CD8-positive, alpha-beta memory T cell (primary cell): Measurements from ENCODE around the gene ALG1. TPM values are rescaled to one million over a fixed set of nuclear protein-coding genes. Genes with fewer than 3 reads are reported as not detected.
A peak's percentile ranks its signal among the peaks of the same experiment; 100 is the strongest.
"Not testable (repeated sequence)": the region's sequence is repeated elsewhere in the genome, so short reads cannot be mapped to it uniquely, and the experiment has no call there.

Experiments used
- CTCF ChIA-PET: fragments of 350-600 bp; sonication (Branson Sonifier 250); formaldehyde crosslinking; loops from one replicate; lab custom pipeline; 2021; ENCODE audit warnings: antibody characterized with exemption; lab: Charles Lee
- POLR2A ChIA-PET: fragments of 350-600 bp; sonication (Branson Sonifier 250); formaldehyde crosslinking; loops from one replicate; lab custom pipeline; 2021; ENCODE audit warnings: antibody characterized with exemption; lab: Charles Lee
- DNase-seq, 5 donors: peaks; one replicate each; pipeline versions ENCODE4 v3.0.0 to v3.0.0-alpha.2; 2020 to 2022; ENCODE audit warnings: mixed read lengths in 1 of 5
- H3K27ac ChIP-seq: one replicate; pipeline ENCODE4 v1.7.0; 2013; ENCODE audit warnings: low read depth, mild to moderate bottlenecking, low read length, moderate library complexity
- H3K27me3 ChIP-seq: 2 replicates; pipeline ENCODE4 v1.7.0; 2013; ENCODE audit warnings: low read length, mild to moderate bottlenecking; ENCODE audit not compliant: insufficient read depth, poor library complexity, severe bottlenecking
- H3K36me3 ChIP-seq: 2 replicates; pipeline ENCODE4 v1.7.0; 2013; ENCODE audit warnings: mild to moderate bottlenecking, low read length, moderate library complexity; ENCODE audit not compliant: insufficient read depth
- H3K4me1 ChIP-seq: 2 replicates; pipeline ENCODE4 v1.7.0; 2013; ENCODE audit warnings: mild to moderate bottlenecking, low read length, moderate library complexity; ENCODE audit not compliant: insufficient read depth
- H3K4me3 ChIP-seq: 2 replicates; pipeline ENCODE4 v1.7.0; 2013; ENCODE audit warnings: mild to moderate bottlenecking, low read length
- H3K9me3 ChIP-seq: 2 replicates; pipeline ENCODE4 v1.7.0; 2013; ENCODE audit warnings: mild to moderate bottlenecking, low read length
- H3K27ac Mint-ChIP-seq, 8 donors: one replicate each; pipeline ENCODE4 v1.8.0; 2020 to 2021; ENCODE audit warnings: mixed read lengths in 8 of 8, mild to moderate bottlenecking in 6 of 8, inconsistent platforms in 3 of 8, moderate library complexity in 3 of 8
- H3K27me3 Mint-ChIP-seq, 2 donors: one replicate each; pipeline ENCODE4 v1.8.0; 2020 to 2021; ENCODE audit warnings: mixed read lengths in 2 of 2, mild to moderate bottlenecking in 1 of 2, moderate library complexity in 1 of 2
- H3K36me3 Mint-ChIP-seq, 3 donors: one replicate each; pipeline ENCODE4 v1.8.0; 2020 to 2021; ENCODE audit warnings: mixed read lengths in 3 of 3, inconsistent platforms in 1 of 3, mild to moderate bottlenecking in 1 of 3
- H3K4me1 Mint-ChIP-seq, 3 donors: one replicate each; pipeline ENCODE4 v1.8.0; 2020 to 2021; ENCODE audit warnings: mixed read lengths in 3 of 3, inconsistent platforms in 1 of 3, mild to moderate bottlenecking in 1 of 3
- H3K4me3 Mint-ChIP-seq, 7 donors: one replicate each; pipeline ENCODE4 v1.8.0; 2020 to 2021; ENCODE audit warnings: mixed read lengths in 7 of 7, mild to moderate bottlenecking in 6 of 7, moderate library complexity in 4 of 7, inconsistent platforms in 2 of 7
- H3K9me3 Mint-ChIP-seq, 5 donors: one replicate each; pipeline ENCODE4 v1.8.0; 2020 to 2022; ENCODE audit warnings: mixed read lengths in 5 of 5, mild to moderate bottlenecking in 3 of 5, moderate library complexity in 2 of 5, inconsistent platforms in 1 of 5
- polyA plus RNA-seq: library from polyadenylated mRNA; unstranded; fragments of 300-500 nt; fragmentation: Illumina TruSeq; gene quantifications from one replicate; pipeline ENCODE4 v1.2.3, GENCODE V29; 2021
- total RNA-seq, 2 experiments: library from RNA; stranded (reverse); gene quantifications; one replicate each; pipeline ENCODE4 v1.2.3, GENCODE V29; 2021

Gene ALG1
- total and polyA plus RNA-seq, 3 experiments from 2014 or later = 32.8 to 50.7 (median 47.8) TPM

DNA sequence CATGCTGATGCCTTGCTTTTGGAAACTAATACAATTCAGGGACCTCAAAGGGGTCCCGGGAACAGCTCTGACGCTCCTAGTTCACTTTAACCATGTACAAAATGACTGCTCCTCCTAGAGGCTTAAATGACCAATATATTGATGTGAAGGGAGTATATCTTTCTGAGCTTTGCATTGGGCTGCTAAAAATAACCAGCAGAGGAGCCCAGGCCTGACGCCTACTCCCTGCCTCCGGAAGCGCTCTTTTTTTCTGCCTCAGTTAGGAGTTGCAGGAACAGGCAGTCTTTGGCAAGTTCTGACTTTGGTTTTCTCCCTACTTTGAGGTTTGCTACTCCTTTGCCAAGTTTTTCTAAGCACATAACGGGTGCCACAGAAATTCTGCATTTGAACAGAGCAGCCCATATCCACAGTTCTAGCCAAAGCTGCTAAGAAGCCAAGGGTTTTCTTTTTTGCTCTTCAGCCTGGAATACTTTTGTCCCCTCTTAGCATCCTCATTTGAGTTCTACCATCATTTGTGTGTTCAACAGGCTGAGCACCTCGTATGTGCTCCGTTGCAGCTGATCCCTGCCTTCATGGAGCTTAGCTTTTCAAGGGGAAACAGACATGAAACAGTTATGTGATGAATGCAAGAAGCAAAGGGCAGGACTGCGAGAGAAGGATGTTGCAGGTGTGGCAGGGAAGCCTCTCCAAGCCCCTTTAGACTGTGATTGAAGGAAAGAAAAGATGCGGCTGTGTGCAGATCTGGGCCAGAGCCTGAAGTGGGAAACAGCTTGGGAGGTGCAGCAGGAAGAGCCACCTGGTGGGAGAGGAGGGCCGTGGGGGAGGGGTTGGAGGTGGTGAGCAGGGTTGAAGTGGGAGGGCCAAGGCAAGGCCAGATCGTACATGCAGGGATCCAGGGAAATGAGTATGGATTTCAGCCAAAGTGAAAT, 35.2 kb upstream of the ALG1 start:
- H3K27me3 Mint-ChIP-seq = peaks cover 0 to 4% of the 10 kb centered on the region in 2 donors
- H3K9me3 Mint-ChIP-seq = no peaks in the 10 kb centered on the region
- H3K36me3 Mint-ChIP-seq = peaks cover 0 to 6% (median 2%) of the 10 kb centered on the region in 3 donors
- ChIA-PET POLR2A (no interaction called here), CTCF (no interaction called here)
- peak in 1 of 5 donors; percentile 10 for DNase-seq
- no peaks in the 10 kb centered on the region for H3K36me3 ChIP-seq
- H3K4me3 Mint-ChIP-seq = peak overlapping the region in 2 of 7 donors; percentile 40 to 60
- no peak overlapping the region for H3K4me3 ChIP-seq
- no peaks in the 10 kb centered on the region for H3K27me3 ChIP-seq
- no peaks in the 10 kb centered on the region for H3K9me3 ChIP-seq
- no peak overlapping the region for H3K27ac ChIP-seq
- peaks cover 12 to 26% (median 17%) of the 10 kb centered on the region in 3 donors for H3K4me1 Mint-ChIP-seq
- H3K27ac Mint-ChIP-seq = peak overlapping the region in 1 of 8 donors; percentile 47
- peaks cover 18% of the 10 kb centered on the region for H3K4me1 ChIP-seq

DNA sequence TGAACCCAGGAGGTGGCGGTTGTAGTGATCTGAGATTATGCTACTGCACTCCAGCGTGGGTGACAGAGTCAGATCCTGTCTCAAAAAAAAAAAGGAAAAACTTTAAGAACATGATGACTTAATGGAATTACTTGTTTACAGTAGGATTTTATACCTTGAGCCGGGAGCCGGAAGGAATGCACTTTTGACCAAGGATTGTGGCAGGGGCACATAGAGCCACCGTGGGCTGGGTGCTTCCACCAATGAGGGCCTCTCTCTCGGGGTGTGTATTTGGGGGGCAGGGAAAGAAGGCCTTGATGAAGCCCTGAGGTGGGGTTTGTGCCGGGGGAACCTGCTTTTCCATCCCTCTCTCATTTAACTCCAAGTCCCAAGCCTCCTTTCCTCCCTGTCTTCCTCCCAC, 31.2 kb upstream of the ALG1 start:
- Histone ChIP-seq H3K4me1 (no peaks in the 10 kb centered on the region), H3K4me3 (no peak overlapping the region), H3K9me3 (no peaks in the 10 kb centered on the region), H3K27ac (no peak overlapping the region), H3K36me3 (no peaks in the 10 kb centered on the region), H3K27me3 (no peaks in the 10 kb centered on the region)
- H3K36me3 Mint-ChIP-seq = no peaks in the 10 kb centered on the region
- H3K9me3 Mint-ChIP-seq = no peaks in the 10 kb centered on the region
- ChIA-PET CTCF (no interaction called here), POLR2A (no interaction called here)
- H3K4me3 Mint-ChIP-seq = no peak overlapping the region
- no peak overlapping the region for H3K27ac Mint-ChIP-seq
- DNase-seq = peak in 1 of 5 donors; percentile 9
- H3K27me3 Mint-ChIP-seq = peaks cover 0 to 4% of the 10 kb centered on the region in 2 donors
- H3K4me1 Mint-ChIP-seq = no peaks in the 10 kb centered on the region

DNA sequence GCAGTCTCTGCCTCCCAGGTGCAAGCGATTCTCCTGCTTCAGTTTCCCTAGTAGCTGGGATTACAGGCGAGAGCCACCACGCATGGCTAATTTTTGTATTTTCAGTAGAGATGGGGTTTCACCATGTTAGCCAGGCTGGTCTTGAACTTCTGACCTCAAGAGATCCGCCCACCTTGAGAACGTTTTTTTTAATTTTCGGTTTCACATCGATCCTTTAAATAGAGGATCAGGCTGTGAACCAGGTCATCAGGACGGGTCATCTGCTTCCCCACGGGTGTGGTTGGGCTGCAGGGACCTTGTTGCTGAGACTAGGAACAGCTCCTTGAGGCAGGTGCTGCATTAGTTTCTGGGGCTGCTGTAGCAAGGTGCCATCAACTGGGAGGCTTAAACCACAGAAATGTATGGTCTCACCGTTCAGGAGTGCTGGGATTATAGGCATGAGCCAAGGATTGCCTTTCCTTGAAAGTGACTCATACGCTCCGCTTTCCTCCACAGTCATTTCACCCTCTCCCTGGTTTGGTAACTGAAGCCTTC, 30.0 kb upstream of the ALG1 start:
- no peaks in the 10 kb centered on the region for H3K9me3 Mint-ChIP-seq
- no peak for DNase-seq
- H3K4me1 Mint-ChIP-seq = no peaks in the 10 kb centered on the region
- Histone ChIP-seq H3K27me3 (no peaks in the 10 kb centered on the region), H3K4me3 (no peak overlapping the region), H3K27ac (no peak overlapping the region), H3K9me3 (no peaks in the 10 kb centered on the region), H3K36me3 (no peaks in the 10 kb centered on the region), H3K4me1 (no peaks in the 10 kb centered on the region)
- POLR2A ChIA-PET = no interaction called here
- CTCF ChIA-PET = no interaction called here
- no peak overlapping the region for H3K27ac Mint-ChIP-seq
- H3K4me3 Mint-ChIP-seq = no peak overlapping the region
- peaks cover 0 to 5% of the 10 kb centered on the region in 2 donors for H3K27me3 Mint-ChIP-seq
- H3K36me3 Mint-ChIP-seq = no peaks in the 10 kb centered on the region

DNA sequence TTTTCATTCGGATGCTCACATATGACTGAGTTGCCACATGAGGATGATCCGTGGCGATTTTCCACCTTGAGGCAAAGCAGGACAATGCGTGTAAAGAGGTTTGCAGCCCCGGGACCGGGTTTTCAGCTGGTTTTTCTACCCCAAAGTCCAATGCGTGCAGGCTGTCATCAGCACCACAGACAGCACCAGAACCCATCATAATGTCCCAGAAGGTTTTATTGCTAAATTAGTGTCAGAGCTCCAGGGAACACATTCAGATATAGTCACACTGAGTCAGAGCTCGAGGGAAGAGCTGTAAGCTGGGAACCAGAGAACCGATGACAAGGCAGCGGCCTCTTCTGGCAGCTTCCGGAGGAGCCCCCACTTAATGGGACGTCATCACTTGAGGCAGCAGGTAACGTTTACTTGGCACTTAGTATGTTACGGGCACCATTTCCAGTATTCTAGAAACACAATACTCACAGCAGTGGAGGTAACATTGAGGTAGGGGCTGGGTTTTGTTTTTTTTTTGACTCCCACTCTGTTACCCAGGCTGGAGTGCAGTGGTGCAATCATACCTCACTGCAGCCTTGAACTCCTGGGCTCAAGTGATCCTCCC, 29.0 kb upstream of the ALG1 start:
- no peak overlapping the region for H3K27ac Mint-ChIP-seq
- peaks cover 3 to 5% of the 10 kb centered on the region in 2 donors for H3K27me3 Mint-ChIP-seq
- ChIA-PET CTCF (no interaction called here), POLR2A (no interaction called here)
- H3K4me3 ChIP-seq = no peak overlapping the region
- H3K9me3 ChIP-seq = no peaks in the 10 kb centered on the region
- no peak overlapping the region for H3K4me3 Mint-ChIP-seq
- H3K36me3 ChIP-seq = no peaks in the 10 kb centered on the region
- DNase-seq = peak in 1 of 5 donors; percentile 36
- H3K36me3 Mint-ChIP-seq = no peaks in the 10 kb centered on the region
- H3K4me1 Mint-ChIP-seq = no peaks in the 10 kb centered on the region
- H3K27ac ChIP-seq = no peak overlapping the region
- no peaks in the 10 kb centered on the region for H3K4me1 ChIP-seq
- H3K9me3 Mint-ChIP-seq = no peaks in the 10 kb centered on the region
- H3K27me3 ChIP-seq = no peaks in the 10 kb centered on the region

DNA sequence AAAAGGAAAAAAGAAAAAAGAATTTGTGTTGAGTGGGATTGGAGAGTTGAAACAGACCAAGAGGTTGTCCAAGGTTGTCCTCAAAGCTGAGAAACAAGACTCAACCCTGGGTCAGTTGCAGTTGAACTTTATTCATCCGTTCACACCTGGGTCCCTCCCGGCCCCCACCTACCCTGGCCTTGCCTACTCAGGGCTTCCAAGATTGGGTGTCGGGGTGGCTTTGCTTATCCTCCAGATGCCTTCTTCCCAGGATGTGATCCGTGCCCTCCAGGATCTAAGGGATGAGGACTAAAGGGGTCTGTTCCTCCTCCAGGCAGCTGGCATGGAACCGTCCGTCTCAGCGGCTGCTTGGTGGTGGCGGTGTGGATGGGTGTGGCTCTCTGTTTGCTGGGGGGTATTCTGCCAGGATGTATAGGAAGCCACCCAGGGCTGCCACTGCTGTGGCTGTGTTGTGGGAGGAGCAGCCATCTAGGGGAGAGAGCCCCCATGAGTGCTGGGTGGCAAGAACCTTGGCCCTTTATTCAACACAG, 27.6 kb upstream of the ALG1 start:
- Histone ChIP-seq H3K4me1 (no peaks in the 10 kb centered on the region), H3K27ac (no peak overlapping the region), H3K36me3 (no peaks in the 10 kb centered on the region), H3K27me3 (no peaks in the 10 kb centered on the region), H3K4me3 (no peak overlapping the region), H3K9me3 (no peaks in the 10 kb centered on the region)
- DNase-seq = no peak
- Mint-ChIP-seq H3K4me3 (no peak overlapping the region), H3K36me3 (peaks cover 0 to 2% (median 0%) of the 10 kb centered on the region in 3 donors), H3K27me3 (peaks cover 3 to 5% of the 10 kb centered on the region in 2 donors), H3K27ac (no peak overlapping the region), H3K4me1 (no peaks in the 10 kb centered on the region), H3K9me3 (peaks cover 0 to 2% (median 0%) of the 10 kb centered on the region in 5 donors)
- CTCF ChIA-PET = no interaction called here
- POLR2A ChIA-PET = no interaction called here

DNA sequence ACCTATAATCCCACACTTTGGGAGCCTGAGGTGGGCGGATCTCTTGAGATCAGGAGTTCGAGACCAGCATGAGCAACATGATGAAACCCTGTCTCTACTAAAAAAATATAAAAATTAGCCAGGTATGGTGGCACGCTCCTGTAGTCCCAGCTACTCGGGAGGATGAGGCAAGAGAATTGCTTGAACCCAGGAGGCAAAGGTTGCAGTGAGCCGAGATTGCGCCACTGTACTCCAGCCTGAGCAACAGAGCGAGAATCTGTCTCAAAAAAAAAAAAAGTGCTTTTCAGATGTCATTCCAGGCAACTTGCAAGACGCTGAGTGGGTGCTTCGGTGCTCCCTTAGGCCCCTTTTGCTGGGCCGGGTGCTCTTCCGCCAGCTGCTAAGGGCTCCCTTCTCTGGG, 27.1 kb upstream of the ALG1 start:
- H3K4me3 ChIP-seq, H3K4me3 Mint-ChIP-seq, H3K27me3 Mint-ChIP-seq, H3K36me3 ChIP-seq, H3K9me3 ChIP-seq, H3K36me3 Mint-ChIP-seq, POLR2A ChIA-PET, H3K9me3 Mint-ChIP-seq, H3K4me1 Mint-ChIP-seq, DNase-seq, CTCF ChIA-PET, H3K27ac ChIP-seq, H3K27me3 ChIP-seq, H3K4me1 ChIP-seq, H3K27ac Mint-ChIP-seq: not testable (repeated sequence)

DNA sequence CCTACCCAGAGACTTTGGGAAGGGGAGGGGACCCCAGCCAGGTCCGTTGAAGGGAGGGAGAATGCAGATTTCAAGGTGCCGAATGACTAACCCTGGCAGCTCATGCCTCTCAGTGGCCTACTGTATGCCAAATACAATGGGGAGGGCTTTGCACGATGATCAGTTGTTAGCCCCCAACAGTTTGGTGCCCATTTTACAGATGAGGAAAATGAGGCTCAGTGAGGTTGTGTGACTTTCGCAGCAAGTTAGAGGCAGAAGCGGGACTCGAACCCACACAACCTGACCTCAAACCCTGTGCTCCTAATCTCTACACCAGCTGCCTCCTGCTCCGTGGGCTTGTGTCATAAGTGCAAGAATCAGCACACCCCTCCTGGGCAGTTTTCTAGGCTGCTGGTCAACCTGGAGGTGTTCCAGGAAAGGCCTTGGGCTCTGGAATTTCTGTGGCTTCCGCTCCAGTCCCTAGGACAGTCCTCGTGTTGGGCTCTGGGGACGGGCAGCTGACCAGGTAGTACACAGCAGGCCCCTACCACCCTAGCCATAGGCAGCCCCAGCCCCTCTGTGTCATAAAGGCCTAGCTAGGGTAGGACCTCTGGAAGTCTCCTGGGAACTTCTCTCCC, 26.0 kb upstream of the ALG1 start:
- POLR2A ChIA-PET = no interaction called here
- Histone ChIP-seq H3K4me3 (no peak overlapping the region), H3K9me3 (no peaks in the 10 kb centered on the region), H3K36me3 (no peaks in the 10 kb centered on the region), H3K4me1 (no peaks in the 10 kb centered on the region), H3K27ac (no peak overlapping the region), H3K27me3 (no peaks in the 10 kb centered on the region)
- H3K4me1 Mint-ChIP-seq = no peaks in the 10 kb centered on the region
- CTCF ChIA-PET = no interaction called here
- H3K27ac Mint-ChIP-seq = no peak overlapping the region
- peaks cover 0 to 2% (median 0%) of the 10 kb centered on the region in 3 donors for H3K36me3 Mint-ChIP-seq
- peaks cover 0 to 3% (median 0%) of the 10 kb centered on the region in 5 donors for H3K9me3 Mint-ChIP-seq
- H3K27me3 Mint-ChIP-seq = peaks cover 3% of the 10 kb centered on the region in 2 donors
- DNase-seq = peak in 1 of 5 donors; percentile 21
- no peak overlapping the region for H3K4me3 Mint-ChIP-seq
